ENCODE results near the gene GYG2.
A peak's percentile ranks its signal among the peaks of the same experiment; 100 is the strongest.
"Not testable (repeated sequence)": the region's sequence is repeated elsewhere in the genome, so short reads cannot be mapped to it uniquely, and the experiment has no call there.

GYG2 gene

GRCh38 chrX:2910109-2910508 lies 81.4 kb downstream of the GYG2 start:
- no peak for DNase-seq

DNA sequence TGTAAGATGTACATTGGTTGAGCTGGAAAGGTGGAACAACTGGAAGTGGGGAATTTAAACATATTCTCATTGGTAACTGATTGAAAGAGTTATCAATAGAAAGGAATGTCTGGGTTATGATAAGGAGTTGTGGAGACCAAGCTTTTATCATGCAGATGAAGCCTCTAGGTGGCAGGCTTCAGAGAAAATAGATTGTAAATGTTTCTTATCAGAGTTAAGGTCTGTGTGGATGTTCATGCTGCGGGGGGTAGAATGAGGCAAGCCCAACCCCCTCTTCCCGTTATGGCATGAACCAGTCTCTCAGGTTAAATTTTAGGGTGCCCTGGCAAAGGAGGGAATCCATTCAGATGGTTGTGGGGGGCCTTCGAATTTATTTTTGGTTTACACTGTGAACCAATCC lies 84.4 kb downstream of the GYG2 start:
- DNase-seq, result no peak

DNA sequence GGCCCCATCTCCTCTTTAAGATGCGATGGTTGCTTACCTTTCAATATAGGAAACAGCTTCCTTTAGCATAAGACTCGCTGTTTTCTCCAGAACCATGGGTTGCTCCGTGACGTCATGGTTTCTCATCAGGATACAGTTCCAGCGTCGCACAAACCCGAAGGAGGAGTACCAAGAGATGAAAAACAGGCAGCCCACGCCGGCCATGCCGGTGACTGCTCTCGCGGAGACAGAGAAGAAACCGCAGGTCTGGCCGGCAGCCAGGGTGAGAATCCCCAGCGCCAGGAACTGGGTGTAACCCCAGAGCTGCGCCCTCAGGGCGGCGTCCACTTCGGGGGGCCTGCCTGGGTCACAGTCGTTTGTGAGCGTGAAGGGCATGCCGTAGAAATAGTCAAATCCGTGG lies 89.0 kb downstream of the GYG2 start:
- DNase-seq, result no peak

DNA sequence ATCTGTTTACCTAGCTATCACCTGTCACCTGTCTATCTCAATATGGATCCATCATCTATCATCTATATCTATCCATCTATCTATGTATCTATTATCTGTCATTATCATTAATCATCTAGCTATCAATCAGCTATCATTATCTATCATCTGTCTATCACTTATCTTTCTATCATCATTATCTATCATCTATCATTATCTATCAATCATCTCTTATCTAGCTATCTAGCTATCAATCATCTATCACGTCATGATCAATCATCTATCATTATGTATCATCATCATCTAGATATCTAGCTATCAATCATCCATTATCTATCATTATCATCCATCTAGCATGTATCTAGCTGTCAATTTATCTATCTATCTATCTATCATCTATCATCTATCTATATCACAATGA lies 92.5 kb downstream of the GYG2 start:
- DNase-seq, result no peak

- no peak for DNase-seq
These were observed 93.0 kb downstream of the GYG2 start for GRCh38 chrX:2921750-2922149.

DNA sequence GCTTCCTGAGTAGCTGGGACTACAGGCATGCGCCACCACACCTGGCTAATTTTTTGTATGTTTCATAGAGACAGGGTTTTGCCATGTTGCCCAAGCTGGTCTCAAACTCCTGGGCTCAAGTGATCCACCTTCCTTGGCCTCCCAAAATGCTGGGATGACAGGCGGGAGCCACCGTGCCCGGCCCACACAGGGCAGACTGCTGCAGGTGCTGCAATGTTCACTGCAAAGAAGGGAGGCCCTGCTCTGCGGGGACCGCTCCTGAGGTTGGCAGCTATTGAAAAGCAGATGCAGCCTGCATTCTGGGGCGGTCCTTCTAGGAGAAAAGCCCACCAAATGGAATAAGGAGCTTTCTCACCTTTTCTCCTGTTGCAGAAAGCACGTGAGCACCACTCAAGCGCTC lies 95.4 kb downstream of the GYG2 start:
- DNase-seq, result no peak

DNA sequence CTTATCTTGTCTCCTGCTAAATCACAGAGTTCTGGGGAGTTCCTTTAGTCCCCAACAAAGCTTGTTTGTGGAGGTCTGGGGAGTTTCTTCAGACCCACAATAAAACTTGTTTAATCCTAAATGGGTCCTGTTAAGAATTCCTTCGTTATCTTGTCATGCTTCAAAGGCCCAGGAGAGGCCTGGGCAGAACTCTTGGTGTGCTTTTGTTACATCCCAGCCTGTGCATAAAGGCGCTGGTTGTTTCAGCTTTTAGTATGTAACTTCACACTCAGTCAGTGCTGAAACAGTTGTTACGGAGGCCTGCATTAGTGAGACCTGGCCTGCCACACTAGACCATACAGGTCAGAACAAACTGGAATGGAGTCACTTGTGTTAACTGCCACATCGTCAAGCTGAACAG lies 97.5 kb downstream of the GYG2 start:
- DNase-seq, result not testable (repeated sequence)

DNA sequence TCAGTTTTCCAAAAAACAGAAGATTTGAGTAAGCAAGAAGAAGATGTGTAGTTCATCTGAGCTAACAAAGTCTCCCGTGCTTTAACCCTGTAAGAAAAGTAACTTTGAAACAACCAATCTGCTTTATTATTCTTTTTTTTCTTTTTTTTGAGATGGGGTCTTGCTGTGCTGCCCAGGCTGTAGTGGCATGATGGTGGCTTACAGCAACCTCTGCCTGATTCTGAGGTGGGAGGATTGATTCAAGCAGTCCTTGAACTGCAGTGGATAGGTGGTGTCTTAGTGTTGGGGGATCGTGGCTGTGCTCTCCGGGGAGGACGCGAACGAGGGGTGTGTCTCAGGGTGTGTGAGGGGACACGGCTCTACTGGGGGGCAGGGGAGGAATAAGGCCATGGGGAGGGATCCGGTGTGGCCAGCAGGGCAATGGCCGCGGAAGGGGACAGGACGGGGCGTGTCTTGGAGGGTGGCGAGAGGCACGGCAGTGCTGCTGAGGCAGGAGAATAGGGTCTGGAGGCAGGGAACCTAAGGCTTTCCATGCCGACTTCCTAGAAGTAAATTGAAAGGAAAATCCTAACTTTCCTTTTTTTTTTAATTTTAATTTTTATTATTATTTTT lies 98.0 kb downstream of the GYG2 start:
- DNase-seq, result no peak

- DNase-seq, result no peak
These were observed 99.5 kb downstream of the GYG2 start for GRCh38 chrX:2928191-2928582.

DNA sequence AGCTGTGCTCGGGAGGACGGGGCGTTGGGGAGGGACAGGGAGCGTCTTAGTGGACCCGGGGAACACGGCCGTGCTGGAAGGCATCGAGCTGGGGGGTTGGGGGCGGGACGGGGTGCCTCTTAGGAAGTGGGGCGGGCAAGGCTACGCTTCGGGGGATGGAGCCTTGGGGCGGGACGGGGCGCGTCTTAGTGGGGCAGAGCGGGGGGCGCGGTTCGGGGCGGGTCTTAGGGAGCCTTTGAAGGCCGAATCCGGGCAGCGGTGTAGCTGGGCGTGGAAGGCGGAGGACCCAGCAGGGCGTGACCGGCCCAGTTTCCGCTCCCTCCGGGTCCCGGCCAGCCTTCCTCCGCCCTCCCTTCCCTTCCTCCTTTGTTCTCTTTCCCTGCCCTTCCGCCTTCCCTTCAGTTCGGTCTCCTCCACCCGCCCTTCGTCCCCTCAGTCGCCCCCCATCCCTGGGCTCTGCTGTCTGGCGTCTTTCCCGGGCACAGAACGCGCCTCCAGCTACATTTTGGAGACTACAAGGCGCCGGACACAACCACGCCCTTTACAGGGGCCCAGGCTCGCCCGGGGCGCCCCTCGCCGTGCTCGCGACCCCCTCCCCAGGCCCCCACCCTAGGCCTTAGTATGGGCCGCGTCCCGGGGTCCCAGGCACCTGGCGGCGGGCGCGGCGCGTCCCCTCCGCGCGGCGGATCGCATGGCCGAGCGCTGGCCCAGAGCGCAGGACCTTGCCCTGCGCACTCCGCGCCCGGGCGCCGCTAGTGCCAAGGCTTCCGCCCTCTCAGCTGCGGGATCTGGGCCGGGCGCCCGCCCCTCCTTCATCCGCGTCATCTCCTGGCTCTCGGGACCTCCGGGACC lies 100.1 kb downstream of the GYG2 start, which contains the start of gene ARSD:
Gene ARSD (minus strand): TSS at position 757 of the 852 bp plus-strand sequence. CDS start 64 bp downstream, at position 693.
- DNase-seq, result peak; percentile 86

DNA sequence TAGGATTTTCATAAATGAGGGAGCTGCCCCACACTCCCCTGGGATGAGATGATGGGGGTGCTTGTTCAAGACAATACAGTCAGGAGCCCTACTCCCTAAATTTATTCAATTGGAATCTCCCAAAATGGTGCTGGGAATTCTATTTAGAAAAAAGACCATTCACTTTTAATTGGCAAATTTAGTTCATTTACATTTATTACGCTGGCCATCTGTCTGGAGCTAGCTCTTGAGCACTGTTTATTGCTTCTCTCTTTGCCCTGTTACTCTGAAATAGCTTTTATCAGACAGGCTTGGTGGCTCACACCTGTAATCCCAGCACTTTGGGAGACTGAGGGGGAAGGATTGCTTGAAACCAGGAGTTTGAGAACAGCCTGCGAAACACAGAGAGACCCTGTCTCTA lies 102.4 kb downstream of the GYG2 start:
- DNase-seq, result no peak

DNA sequence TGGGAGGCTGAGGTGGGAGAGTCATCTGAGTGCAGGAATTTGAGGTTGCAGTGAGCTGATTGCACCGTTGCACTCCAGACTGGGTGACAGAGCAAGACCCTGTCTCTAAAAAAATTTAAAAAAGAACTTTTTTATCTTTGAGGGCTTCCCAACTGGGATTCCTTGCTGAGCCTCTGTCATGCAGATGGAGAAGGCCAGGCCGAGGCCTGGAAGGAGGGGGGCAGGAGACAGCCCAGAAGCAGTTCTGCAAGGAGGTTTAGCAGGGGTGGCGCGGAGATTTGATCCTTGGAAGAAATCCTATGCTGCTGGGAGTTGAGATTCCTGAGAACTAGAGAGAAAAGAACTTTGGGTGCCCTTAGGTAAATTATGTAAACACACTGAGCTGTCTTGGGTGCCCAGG lies 102.9 kb downstream of the GYG2 start:
- DNase-seq, result no peak

All from EL (cell line).